GM19023 (cell line): ENCODE measurements around the gene HSDL1.

ENCODE experiments used
- ATAC-seq: cut with Tn5 transposase; IDR thresholded peaks from one replicate; pipeline ENCODE4 v1.9.1; 2021; ENCODE audit warnings: mild to moderate bottlenecking, moderate library complexity; ENCODE audit not compliant: unreplicated experiment

Gene HSDL1

GRCh38 chr16:84084570-84085270 is 60.3 kb downstream of the HSDL1 start:
- ATAC-seq: no peak

GRCh38 chr16:84082835-84083569 is 62.0 kb downstream of the HSDL1 start:
- no peak for ATAC-seq

GRCh38 chr16:84082110-84082509 is 62.9 kb downstream of the HSDL1 start:
- ATAC-seq: no peak

- ATAC-seq: no peak
These were observed 63.5 kb downstream of the HSDL1 start for GRCh38 chr16:84081446-84081989.

- ATAC-seq: no peak
These were observed 64.2 kb downstream of the HSDL1 start for GRCh38 chr16:84080813-84081212.

- no peak for ATAC-seq
These were observed 64.6 kb downstream of the HSDL1 start for GRCh38 chr16:84080378-84080777.

GRCh38 chr16:84079664-84080063 is 65.3 kb downstream of the HSDL1 start:
- ATAC-seq: no peak

GRCh38 chr16:84075376-84075775 is 69.6 kb downstream of the HSDL1 start:
- ATAC-seq: no peak

- no peak for ATAC-seq
These were observed 70.3 kb downstream of the HSDL1 start for GRCh38 chr16:84074721-84075120.
